Measurements from ENCODE around the gene BCAR3.

DNA sequence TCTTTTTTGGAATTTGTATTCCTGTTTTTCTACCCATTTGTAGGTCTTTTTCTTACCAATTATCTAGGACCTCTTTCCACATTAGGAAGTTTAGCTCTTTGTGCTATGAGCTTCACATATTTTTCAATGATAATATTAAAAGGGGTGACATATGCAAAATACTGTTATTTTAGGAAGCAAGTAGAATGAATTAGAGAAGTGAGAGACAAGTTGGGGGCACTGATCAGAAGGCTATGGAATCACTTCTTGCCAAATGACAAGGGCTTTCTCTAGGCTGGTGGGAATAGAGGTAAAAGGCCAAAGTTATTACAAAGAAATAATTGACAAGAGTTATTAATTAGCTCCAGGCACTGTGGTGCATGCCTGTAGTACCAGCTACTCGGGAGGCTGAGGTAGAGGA, 4.3 kb upstream of the BCAR3 start:
- TF ChIP-seq POLR2AphosphoS5 (IDR thresholded peaks at IDR 0.05) (no peak), POLR2A (IDR thresholded peaks at IDR 0.05; ENCODE audit: low read depth) (no peak)
- TF ChIP-seq, protein P1, sequence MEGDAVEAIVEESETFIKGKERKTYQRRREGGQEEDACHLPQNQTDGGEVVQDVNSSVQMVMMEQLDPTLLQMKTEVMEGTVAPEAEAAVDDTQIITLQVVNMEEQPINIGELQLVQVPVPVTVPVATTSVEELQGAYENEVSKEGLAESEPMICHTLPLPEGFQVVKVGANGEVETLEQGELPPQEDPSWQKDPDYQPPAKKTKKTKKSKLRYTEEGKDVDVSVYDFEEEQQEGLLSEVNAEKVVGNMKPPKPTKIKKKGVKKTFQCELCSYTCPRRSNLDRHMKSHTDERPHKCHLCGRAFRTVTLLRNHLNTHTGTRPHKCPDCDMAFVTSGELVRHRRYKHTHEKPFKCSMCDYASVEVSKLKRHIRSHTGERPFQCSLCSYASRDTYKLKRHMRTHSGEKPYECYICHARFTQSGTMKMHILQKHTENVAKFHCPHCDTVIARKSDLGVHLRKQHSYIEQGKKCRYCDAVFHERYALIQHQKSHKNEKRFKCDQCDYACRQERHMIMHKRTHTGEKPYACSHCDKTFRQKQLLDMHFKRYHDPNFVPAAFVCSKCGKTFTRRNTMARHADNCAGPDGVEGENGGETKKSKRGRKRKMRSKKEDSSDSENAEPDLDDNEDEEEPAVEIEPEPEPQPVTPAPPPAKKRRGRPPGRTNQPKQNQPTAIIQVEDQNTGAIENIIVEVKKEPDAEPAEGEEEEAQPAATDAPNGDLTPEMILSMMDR (IDR thresholded peaks at IDR 0.05): no peak

All from esophagus muscularis mucosa (tissue), 3 donors.